VCaP (cell line): Measurements from ENCODE around the gene WDR48.

Experiments used
- H3K27ac ChIP-seq: fragments of 450-650 bp; 2 replicates; pipeline ENCODE4 v1.5.1; 2017
- TF ChIP-seq, protein P1 (sequence below): fragments of 450-650 bp; conservative IDR thresholded peaks from 2 replicates; pipeline ENCODE4 v1.5.1; 2017; ENCODE audit warnings: mild to moderate bottlenecking, moderate library complexity

WDR48 gene

GRCh38 chr3:39124876-39125840 lies 73.3 kb downstream of the WDR48 start:
- TF ChIP-seq, protein P1, sequence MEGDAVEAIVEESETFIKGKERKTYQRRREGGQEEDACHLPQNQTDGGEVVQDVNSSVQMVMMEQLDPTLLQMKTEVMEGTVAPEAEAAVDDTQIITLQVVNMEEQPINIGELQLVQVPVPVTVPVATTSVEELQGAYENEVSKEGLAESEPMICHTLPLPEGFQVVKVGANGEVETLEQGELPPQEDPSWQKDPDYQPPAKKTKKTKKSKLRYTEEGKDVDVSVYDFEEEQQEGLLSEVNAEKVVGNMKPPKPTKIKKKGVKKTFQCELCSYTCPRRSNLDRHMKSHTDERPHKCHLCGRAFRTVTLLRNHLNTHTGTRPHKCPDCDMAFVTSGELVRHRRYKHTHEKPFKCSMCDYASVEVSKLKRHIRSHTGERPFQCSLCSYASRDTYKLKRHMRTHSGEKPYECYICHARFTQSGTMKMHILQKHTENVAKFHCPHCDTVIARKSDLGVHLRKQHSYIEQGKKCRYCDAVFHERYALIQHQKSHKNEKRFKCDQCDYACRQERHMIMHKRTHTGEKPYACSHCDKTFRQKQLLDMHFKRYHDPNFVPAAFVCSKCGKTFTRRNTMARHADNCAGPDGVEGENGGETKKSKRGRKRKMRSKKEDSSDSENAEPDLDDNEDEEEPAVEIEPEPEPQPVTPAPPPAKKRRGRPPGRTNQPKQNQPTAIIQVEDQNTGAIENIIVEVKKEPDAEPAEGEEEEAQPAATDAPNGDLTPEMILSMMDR, result no peak; the same call in 1 of the 2 replicates
- H3K27ac ChIP-seq, result peak overlapping the region; percentile 12; the same call in 1 of the 2 replicates

GRCh38 chr3:39125841-39126500 lies 74.2 kb downstream of the WDR48 start:
- TF ChIP-seq, protein P1, result no peak
- peak overlapping the region; percentile 12; the same call in 1 of the 2 replicates for H3K27ac ChIP-seq

DNA sequence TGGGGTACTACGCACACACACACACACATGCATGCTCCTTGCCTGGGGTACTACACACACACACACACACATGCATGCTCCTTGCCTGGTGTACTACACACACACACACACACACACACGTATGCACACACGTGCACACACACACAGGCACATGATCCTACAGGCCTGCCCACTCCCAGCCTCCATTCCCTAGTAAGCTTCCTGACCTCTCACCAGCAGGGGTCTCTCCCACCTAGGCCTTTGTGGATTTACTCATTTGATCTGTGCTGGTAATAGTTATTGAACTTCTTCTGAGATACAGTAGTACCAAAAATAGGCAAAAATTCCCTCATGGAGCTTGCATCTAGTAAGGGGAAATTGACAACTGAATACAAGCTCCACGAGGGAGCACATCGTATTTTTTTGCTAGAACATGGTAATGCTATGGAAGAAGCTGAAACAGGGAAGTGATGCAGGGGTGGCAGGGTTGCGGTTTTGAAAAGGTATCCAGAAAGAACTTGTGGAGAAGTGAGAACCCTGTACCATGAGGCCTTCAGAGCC lies 74.8 kb downstream of the WDR48 start:
- H3K27ac ChIP-seq, result no peak overlapping the region; the same call in 1 of the 2 replicates

GRCh38 chr3:39127269-39127907 lies 75.6 kb downstream of the WDR48 start:
- no peak overlapping the region for H3K27ac ChIP-seq
- TF ChIP-seq, protein P1, result no peak

More for the DNA sequence above, 74.8 kb downstream of the WDR48 start:
- TF ChIP-seq, protein P1, result peak; percentile 80

GRCh38 chr3:39127908-39128304 lies 76.1 kb downstream of the WDR48 start:
- H3K27ac ChIP-seq, result no peak overlapping the region
- TF ChIP-seq, protein P1, result no peak

DNA sequence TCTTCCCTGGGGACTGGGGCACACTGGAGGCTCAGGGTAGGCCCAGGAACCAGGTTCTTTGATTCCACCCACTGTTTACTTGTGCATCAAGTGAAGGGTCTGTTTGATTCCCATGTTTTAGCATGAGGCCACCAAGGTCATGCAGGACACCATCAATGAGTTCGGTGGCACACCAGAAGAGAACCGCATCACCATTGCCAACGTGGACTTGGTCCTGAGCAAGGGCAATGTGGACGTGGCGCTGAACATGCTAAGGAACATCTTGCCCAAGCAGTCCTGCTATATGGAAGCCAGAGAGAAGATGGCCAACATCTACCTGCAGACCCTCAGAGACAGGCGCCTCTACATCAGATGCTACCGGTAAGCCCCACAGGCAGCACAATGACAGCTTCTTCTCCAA lies 77.1 kb downstream of the WDR48 start:
- TF ChIP-seq, protein P1, result no peak
- H3K27ac ChIP-seq, result no peak overlapping the region
